Non-pigmented ciliary epithelial cell (primary cell): ENCODE results near the gene QRICH2.
"Not testable (repeated sequence)": the region's sequence is repeated elsewhere in the genome, so short reads cannot be mapped to it uniquely, and the experiment has no call there.

ENCODE experiments used
- DNase-seq: peaks from one replicate; pipeline ENCODE4 v3.0.0-alpha.2; 2010; ENCODE audit warnings: low read depth

The QRICH2 gene

DNA sequence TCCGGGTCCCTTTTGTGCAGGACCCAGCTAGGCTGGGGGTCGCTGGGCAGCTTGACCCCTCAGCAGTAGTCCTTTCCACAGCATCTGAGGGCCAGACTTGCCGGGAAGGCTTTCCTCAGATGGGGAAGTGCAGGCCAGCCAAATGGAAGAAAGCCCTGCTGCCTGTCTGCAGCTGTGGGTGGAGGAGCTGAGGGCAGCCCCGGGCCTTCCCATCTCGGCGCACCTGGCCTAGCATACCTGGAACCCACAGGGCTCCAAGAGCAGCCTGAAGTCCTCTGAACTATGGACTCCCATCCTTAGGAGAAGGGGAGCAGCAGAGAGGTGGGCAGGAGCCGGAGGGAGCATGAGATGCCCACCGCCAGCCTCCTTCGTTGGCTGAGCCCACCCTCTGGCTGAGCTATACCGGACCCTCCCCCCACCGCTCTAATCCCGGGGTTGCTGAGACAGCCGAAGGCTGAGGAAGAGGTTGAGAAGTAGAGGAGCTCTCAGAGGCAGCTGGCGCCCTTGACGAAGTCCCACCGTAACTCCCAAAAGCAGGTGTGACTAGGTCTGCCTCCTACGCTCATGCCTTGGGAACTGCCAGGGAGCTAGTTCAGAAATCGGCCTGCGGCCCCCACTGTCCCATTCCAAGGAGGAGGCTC, 29.7 kb downstream of the QRICH2 start:
- DNase-seq: no peak

DNA sequence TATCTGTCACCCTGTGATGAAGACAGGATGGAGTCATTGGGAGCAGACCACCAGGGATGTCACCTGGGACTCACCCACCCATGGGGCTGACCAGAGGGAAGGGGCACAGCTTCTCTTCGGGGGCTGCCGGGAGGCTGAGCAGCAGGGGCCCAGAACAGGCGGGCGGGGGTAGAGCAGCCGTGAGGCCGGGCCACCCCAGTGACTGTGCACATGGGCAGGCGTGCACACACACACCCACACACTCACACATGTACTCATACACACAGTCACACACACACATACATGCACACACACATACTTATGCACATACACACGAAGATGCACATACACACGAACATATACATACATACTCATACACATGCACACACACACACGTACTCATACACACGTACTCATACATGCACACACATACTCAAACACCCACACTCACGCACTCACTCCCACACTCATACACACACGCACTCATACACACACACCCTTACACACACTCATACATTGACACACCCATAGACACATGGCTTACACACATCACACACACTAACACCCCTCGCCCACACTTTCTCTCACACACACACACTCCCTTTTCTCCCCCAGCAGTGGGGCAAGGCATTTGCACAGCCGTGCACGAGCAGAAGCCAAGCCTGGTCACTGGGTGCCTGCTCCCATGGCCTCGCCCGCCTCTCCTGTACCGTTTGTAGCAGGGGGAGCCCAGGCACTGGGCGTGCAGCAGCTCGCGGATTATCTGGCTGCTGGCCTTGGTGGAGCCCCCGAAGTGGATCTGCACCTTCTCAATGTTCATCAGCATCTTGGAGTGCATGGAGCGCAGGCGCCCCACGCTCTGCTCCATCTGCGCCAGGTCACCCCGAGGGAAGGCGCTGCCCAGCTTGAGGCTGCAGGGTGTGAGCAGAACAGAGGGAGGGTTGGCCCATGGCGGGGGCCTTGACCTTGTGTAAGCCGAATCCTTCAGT, 30.5 kb downstream of the QRICH2 start:
- no peak for DNase-seq

DNA sequence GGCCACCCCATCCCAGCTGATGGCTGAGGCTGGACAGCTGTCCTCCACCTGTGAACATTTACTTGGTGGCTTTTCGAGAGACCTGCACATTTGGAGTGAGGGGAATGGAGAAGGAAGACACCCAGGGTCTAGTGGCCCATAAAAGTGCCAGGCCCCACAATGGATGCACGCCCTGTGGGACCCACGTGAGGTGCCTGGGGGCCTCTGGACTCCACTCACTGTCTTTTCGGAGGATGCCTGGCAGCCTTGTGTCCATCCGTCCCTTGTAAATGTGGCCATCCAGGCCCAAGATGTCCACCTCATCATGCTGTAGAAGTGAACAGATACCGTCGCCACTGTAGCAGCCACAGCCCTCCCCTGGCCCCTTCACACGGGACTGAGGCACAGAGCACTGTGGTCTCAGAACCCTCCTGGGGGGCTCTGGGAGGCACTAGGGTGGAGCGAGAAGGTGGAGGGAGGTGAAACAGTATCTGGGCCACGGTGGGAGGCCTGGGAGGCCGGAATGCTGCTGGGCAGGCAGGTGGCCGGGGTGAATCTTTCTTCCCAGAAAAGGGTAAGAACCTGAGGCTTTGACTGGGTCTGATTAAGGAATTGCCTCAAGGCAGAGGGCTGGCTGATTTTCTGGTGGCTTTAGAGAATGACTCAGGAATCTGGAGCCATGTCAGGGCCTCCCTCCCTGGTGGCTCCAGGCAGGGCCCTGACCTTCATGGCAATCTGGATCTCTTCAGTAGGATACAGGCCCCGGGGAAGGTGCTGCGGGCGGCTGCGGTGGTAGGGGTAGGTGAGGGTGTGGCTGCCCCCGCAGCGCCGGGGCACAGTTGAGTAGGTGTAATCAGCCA, 31.4 kb downstream of the QRICH2 start:
- no peak for DNase-seq

DNA sequence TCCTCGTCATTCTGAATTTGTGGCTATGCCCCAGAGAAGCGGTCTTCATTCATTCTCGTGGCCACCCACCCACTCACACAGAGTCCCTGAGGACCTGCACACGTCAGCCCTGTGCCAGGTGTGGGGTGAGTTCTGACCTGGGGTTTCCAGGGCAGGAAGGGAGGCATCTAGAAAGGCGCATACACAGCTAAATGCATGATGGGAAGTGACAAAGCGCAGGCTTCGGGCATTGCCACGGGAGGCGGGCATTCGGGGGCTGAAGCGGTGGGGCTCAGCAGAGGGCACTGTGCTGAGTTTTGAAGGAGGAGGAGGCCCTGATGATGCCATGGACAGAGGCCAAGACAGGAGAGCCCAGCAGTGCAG, 32.0 kb downstream of the QRICH2 start:
- no peak for DNase-seq

DNA sequence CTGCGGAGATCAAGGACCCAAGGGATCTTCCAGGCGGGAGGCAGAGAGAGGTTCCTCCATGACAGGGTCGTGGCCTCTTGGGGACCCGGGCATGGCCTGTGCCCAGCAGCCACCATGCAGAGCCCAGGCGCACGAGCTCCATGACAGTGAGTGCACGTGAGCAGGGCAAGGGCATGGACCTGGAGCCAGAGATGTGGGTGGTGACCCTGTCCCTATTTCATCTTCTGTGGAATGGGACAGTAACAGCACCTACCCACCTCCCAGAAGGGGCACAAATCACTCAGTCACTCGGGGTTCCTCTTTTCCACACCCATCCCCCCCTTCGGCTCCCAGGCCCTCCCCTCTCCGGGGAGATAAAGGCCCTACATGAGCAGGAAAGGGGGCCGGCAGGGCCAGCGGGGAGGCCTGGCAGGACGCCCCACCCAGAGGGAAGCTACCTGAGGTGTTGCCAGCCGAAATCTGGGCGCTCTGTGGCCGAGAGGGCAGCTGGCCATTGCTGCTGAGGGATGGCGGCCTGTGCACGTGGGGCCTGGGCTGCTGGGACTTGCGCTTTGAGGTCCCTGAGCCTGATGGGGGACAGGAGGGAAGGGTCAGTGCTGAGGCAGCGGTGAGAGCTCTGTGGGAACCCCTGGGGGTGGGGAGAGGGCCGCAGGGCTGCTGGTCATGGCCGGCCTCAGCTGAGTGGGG, 32.6 kb downstream of the QRICH2 start:
- no peak for DNase-seq

DNA sequence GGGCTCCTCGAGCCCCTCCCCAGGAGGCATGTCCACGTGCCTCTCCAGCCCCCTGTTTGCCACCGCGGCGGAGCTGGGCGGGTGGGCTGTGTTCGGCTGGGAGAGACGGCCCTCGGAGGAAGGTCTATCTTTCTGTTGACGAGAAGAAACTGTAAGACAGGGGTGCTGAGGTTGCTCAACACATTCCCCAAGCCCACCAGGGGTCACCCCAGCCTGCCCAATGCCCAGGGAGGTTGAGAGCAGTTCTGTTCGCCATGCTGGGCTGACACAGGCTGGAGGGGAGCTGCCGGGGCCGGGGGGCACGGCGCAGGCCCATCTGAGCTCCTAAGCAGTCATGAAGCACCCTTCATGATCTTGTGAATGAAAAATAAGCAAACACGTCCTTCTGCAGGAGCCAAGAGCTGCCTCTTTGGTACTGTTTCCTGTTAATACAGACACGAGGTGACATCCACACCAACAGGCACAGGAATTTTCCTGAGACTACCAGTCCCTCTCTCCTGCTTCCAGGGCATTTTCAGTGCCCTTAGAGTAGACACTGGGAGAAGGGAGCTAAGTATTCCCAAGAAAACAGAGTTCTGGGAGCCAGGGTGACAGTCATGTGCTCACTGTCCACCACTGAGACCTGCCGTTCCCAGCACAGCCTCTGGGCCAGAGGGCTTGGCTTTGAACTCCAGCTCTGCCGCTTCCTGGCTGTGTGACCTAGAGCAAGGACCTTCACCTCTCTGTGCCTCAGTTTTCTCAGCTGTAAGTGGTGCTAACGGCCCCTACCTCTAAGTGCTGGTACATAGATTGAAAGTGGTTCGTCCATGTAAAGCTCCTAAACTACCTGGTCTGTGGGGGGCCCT, 33.7 kb downstream of the QRICH2 start:
- no peak for DNase-seq

DNA sequence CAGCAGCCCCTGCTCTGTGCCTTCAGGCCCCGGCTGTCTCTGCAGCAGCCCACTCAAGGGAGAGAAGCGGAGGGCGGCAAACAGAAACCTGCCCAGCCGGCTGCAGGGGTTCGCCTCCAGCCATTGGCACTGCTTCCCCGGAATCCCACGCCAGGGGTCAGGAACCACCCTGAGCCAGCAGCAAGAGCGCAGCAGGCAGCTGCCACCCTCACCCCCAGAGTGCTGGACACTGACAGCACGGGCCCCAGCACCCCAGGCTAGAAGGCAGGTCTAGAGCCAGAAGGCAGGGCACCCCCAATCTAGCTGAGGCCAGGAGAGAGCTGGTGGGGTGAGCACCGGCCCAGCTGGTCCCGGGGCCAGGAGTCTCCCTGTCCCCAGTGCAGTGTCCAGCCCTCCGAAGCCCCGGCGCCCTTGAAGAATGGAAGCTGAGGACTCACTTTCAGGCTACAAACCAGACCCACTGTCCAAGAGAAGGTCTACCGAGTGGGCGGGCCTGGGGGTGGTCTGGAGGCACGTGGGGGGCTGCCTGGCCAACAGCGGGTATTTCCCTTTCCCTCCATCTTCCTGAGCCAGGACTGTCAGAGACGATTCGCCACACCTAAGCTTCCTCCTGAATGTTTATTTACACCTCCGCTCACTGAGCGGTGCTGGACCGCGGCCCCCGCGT, 34.5 kb downstream of the QRICH2 start:
- DNase-seq: no peak

DNA sequence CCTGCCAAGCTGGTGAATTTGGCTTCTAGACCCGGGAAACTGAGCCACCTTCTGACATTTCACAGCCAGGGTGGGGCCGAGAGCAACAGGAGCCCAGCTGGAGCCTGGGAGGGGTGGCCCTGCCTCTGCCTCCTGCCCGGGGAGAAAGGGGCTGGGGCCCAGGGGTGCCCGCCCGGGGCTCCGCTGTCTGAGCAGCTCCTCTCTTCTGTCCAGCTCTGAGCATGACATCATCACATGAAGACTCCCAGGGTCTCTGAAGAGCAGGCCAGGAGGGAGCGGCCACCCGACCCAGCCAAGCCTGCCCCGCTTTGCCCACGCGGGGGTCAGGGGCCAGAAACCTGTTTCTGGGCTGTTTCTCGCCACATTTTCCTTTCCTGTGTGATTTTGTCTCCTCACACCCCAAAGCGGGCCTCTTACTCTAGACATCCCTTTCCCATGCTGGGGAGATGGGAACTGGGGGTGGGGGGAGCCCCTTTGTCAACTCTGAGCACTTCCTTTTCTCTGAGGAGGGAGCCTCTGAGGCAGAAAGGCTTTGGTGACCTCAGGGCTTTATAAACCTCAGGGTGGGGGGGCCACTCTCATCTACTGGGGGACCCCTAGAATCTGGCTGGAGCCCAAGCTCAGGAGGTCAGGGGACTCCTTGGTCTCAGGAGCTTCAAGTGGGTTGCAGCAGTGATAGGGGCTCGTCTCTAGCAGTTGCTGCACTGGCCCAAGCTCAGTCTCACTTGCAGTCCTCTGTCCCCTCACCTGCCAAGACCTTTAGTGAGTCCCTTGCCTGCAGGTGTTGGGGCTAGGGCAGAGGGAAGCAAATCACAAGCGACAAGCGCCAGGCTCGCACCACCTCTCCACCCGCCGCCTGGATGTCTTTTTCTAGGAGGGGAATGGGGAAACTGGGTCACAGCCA, 35.3 kb downstream of the QRICH2 start:
- no peak for DNase-seq

DNA sequence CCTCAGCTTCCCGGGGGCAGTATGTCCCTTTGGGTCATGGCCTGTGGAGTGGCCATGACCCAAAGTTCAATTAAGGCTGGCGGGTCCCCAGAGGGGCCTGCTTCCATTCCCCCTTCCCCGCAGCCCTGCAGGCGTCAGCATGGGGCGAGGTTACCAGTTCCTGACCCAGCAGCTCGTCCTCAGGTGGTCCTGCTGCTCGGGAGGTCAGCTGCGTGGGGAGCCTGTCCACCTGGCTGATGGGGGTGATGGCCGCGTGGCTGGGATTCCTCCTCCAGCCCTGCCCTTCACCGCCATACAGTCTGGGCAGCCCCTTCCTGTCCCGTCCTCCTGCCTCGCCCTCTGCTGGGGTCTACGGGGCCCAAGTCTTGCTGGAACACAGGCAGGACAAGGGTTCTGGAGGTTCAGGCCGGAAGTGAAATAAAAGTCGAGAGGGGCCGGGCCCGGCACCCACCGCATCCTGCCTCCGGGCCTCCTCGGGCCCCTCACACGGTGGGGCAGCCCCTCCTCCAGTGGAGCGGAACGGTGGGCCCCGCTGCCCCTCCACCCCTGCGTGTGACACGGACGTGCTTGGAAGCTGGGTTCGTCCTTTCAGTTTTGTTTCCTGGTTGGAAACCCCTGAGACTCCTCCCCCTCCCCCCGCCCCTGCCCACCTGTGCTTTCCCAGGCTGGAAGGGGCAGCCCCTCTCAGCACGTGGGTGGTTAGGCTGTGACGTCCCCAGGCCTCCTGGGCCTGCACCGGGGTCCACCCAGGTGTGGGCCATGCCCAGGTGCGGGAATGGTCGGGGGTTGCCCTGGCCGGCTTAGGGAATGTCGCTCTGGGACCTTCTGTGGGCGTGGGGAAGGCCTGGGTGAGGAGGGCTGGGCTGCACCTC, 36.2 kb downstream of the QRICH2 start:
- DNase-seq: no peak

DNA sequence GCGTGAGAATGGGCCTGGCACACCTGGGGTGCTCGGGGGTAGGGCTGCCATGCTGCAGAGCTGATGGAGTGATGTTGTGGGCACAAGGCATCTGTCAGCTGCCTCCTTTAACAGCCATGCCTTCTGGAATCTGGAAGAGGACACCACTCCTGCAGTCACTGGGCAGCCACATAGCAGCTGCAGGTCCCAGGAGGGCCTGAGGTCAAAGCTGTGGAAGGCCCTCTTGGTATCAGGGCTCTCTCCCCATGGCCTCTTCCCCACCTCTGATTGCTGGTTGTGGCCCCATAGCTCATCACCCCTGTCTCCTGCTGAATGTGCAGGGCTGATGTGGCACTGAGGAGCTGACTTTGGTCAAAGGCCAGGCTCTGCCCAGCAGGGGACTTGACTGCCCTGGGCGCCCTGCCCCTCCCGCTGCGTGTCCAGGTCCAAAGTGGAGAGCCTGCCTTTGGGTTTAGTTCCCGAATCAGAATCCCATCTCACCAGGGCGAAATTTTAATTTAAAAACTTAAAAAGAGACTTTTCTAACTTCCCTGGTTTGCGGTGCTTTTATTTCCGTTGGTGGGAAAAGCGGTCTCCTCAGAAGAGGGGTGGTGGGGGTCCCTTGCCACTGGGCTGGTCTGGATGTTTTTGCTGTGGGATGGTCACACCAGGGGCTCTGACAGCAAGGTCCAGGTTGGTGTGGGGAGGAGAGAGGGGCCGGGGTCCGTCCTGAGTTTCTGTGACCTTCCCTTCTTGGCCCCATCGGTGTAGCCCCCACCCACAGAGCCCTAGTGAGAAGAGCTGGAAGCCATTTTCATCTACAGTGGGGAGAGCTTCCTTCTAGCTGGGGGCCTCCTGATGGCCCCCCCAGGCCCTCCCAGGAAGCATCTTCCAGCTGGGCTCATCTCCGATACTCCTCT, 37.1 kb downstream of the QRICH2 start:
- DNase-seq: no peak

DNA sequence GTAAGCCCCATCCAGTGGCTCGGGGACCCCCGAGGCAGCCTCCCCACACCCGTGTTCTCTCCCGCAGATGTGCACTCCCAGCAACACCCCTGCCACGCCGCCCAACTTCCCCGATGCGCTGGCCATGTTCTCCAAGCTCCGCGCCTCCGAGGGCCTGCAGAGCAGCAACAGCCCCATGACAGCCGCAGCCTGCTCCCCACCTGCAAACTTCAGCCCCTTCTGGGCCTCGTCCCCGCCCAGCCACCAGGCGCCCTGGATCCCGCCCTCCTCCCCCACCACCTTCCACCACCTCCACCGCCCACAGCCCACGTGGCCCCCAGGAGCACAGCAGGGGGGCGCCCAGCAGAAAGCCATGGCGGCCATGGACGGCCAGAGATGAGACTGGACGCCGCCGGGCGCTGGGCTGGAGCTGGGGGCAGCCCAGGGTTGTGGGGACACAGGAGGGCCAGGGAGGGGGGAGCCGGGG, 37.9 kb downstream of the QRICH2 start:
- DNase-seq: no peak

DNA sequence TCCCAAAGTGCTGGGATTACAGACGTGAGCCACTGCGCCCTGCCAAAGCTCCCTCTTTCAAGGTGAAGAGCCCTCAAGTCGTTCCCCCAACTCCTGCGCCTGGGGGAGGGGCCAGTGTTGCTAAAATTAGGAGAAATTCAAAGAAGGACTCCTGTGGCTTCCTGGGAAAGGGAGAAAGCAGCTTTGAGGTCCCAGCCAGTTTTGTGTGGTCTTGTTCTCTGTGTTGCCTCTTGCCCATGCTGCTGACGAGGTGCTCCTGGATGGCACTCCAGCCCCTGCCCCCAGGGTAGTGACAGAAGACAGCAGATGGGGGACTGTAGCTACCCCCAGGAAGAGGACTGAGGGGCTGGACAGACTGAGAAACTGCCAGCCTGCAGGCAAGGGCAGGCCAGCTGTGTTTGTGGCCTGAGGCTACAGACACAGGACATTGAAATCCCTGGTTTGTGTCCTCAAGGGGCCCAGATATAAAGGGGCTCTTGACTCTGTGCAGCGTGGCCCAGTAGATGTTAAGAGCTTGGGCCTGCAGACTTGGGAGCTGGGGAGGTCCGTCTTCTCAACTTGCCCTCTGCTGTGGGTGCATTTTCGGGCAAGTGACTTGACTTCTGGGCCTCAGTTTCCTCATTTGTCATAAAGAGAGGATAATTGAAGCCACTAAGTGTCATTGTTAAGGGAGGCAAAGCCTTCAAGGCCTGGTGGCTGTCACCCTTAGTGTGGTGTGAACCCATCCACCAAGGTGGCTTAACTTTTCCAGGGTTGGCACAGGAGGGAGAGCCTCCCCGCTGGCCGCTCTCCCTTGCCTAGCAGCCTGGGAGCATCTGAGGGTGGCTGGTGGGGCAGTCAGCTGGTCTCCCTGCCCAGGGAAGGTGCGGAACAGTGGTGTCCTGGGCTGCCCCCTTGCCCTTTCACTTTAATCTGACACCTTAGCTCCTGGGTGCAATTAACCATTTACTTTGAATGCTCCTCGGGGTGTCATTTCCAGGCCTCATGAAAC, 38.8 kb downstream of the QRICH2 start:
- no peak for DNase-seq

DNA sequence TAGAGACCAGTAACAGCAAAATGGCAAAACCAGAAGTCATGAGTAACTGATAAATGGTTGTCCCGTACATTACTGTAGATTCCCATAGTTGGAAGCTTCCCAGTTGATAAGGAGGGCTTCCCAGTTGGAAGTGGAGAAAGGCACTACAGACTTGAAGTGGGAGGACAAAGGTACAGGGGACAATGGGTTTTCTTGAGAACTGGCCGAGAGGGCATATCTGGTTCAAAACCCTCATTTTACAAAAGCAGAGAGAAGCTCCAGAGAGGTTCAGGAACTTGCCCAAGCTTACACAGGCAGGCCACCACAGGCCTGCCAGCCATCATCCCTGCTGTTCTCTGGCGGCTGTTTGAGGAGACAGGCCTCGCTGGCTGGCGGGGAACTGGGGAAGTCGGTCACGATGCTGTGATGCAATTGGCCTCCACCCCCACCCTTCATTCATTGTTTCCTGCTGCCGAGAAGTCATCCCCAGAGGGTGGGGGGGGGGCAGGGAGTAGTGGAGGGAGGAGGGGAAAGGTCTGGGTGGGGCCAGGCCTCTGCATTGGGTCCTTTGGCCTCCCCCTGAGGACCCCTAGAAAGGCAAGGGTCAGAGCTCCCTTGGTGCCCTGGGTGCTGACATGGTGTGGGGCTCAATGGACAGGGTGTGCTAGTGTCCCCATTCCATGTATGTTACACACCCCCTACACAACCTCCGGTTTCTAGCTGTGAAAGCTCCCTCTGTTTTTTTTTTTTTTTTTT, 39.9 kb downstream of the QRICH2 start:
- no peak for DNase-seq

DNA sequence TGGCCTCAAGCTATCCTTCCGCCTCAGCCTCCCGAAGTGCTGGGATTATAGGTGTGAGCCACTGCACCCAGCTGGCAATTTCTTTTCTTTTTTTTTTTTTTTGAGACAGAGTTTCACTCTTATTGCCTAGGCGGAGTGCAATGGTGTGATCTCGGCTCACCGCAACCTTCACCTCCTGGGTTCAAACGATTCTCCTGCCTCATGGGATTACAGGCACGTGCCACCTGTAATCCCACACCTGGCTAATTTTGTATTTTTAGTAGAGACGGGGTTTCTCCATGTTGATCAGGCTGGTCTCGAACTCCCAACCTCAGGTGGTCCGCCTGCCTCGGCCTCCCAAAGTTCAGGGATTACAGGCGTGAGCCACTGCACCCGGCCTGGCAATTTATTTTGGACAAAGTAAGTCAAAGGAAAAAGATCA, 40.5 kb downstream of the QRICH2 start:
- DNase-seq: not testable (repeated sequence)

DNA sequence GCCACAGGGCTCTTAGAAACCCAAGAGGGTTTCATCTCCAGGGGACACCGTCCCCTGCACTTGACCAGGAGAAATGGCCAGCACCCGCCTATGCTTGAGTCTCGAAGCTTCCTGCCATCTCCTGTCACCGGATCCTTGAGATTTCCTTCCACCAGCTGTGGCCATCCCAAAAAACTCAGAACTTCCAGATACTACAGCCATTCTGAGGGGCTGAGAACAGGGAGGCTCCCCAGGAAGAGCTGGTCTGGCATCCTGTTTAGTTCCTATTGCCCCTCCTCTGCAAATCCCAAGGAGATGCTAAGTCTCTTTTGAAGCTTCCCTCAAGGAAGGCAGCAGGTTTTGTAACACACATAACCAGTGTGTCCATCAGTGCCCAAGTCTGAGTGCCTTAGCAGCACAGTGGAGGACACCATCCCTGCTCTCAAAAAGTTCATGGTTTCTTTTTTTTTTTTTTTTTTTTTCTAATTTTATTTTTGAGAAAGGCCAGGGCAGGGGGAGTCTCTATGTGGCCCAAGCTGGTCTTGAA, 41.0 kb downstream of the QRICH2 start:
- no peak for DNase-seq
